H1 (cell line): ENCODE measurements around the gene PRKAR1B. TPM values are rescaled to one million over a fixed set of nuclear protein-coding genes. Genes with fewer than 3 reads are reported as not detected.
A peak's percentile ranks its signal among the peaks of the same experiment; 100 is the strongest.

Experiments
- CTCF ChIA-PET: fragments of 300-600 bp; sonication (Branson Sonifier 250); formaldehyde crosslinking; loops from one replicate; lab custom pipeline; 2021; ENCODE audit not compliant: partially characterized antibody; lab: Charles Lee
- POLR2A ChIA-PET: fragments of 300-600 bp; sonication (Branson Sonifier 250); formaldehyde crosslinking; loops from one replicate; lab custom pipeline; 2021; ENCODE audit warnings: inconsistent platforms; ENCODE audit not compliant: partially characterized antibody; lab: Charles Lee
- DNase-seq, 2 experiments: peaks; one replicate each; pipeline versions ENCODE4 v3.0.0 to v3.0.0-alpha.2; 2010 to 2022; ENCODE audit warnings: low spot score in 2 of 2, low read depth in 1 of 2, mixed read lengths in 1 of 2
- FAIRE-seq: peaks from 2 replicates; lab custom pipeline; 2011; peaks lifted over from hg19 to GRCh38; lab: Jason Lieb, UNC
- H2AFZ ChIP-seq: 2 replicates; pipeline ENCODE4 v1.8.1; 2012; ENCODE audit warnings: low read length, inconsistent platforms
- H2AK5ac ChIP-seq: 2 replicates; pipeline ENCODE4 v1.6.1; 2013; ENCODE audit warnings: low read depth, low read length
- H2BK120ac ChIP-seq: replicated peaks from 2 replicates; pipeline ENCODE3; 2013; ENCODE audit warnings: low read depth, low read length, inconsistent platforms
- H2BK12ac ChIP-seq: 2 replicates; pipeline ENCODE4 v1.6.1; 2013; ENCODE audit warnings: low read depth, low read length
- H2BK15ac ChIP-seq: 2 replicates; pipeline ENCODE4 v1.6.1; 2013; ENCODE audit warnings: low read length
- H2BK20ac ChIP-seq: 2 replicates; pipeline ENCODE4 v1.6.1; 2013; ENCODE audit warnings: low read length
- H2BK5ac ChIP-seq: 2 replicates; pipeline ENCODE4 v1.6.1; 2013; ENCODE audit warnings: low read depth, low read length
- H3K14ac ChIP-seq: 2 replicates; pipeline ENCODE4 v1.6.1; 2013; ENCODE audit warnings: inconsistent platforms; ENCODE audit not compliant: insufficient read length
- H3K18ac ChIP-seq: 2 replicates; pipeline ENCODE4 v1.6.1; 2013; ENCODE audit warnings: low read length; ENCODE audit errors: extremely low read depth
- H3K23ac ChIP-seq: 2 replicates; pipeline ENCODE4 v1.6.1; 2013; ENCODE audit warnings: inconsistent platforms; ENCODE audit not compliant: insufficient read length
- H3K23me2 ChIP-seq: 2 replicates; pipeline ENCODE4 v1.6.1; 2013; ENCODE audit warnings: low read depth, low read length
- H3K27ac ChIP-seq: 2 replicates; pipeline ENCODE4 v1.6.1; 2011; ENCODE audit warnings: low read depth, low read length, inconsistent platforms
- H3K27me3 ChIP-seq, 4 experiments: replicated peaks in 1 of 4; 1 replicate in 1 of 4; 2 replicates in 3 of 4; pipeline versions ENCODE4 v1.6.1 to v1.8.1; 2011 to 2013; ENCODE audit warnings: low read length in 3 of 4, mild to moderate bottlenecking in 3 of 4, inconsistent platforms in 2 of 4, mixed read lengths in 2 of 4, moderate library complexity in 1 of 4; ENCODE audit not compliant: control insufficient read depth in 3 of 4, insufficient read depth in 3 of 4; ENCODE audit errors: extremely low read depth in 1 of 4
- H3K36me3 ChIP-seq, 4 experiments: 2 replicates each; pipeline versions ENCODE4 v1.6.1 to v1.8.1; 2011 to 2013; ENCODE audit warnings: mild to moderate bottlenecking in 4 of 4, low read length in 3 of 4, moderate library complexity in 2 of 4, control low read depth in 1 of 4, inconsistent platforms in 1 of 4; ENCODE audit not compliant: insufficient read depth in 4 of 4, control insufficient read depth in 2 of 4
- H3K4ac ChIP-seq: replicated peaks from 2 replicates; pipeline ENCODE3; 2013; ENCODE audit warnings: low read length, low read depth, mixed read lengths, inconsistent platforms; ENCODE audit not compliant: insufficient read length
- H3K4me1 ChIP-seq, 4 experiments: replicated peaks in 1 of 4; 1 replicate in 1 of 4; 2 replicates in 3 of 4; pipeline versions ENCODE4 v1.6.1 to v1.8.1; 2011 to 2013; ENCODE audit warnings: low read length in 3 of 4, inconsistent platforms in 2 of 4, mixed read lengths in 1 of 4; ENCODE audit not compliant: insufficient read depth in 4 of 4, control insufficient read depth in 3 of 4
- H3K4me2 ChIP-seq, 2 experiments: 2 replicates each; pipeline versions ENCODE4 v1.6.1 to v1.8.1; 2011 to 2013; ENCODE audit warnings: low read depth in 2 of 2, low read length in 2 of 2, control low read depth in 1 of 2, inconsistent platforms in 1 of 2, mild to moderate bottlenecking in 1 of 2; ENCODE audit not compliant: insufficient read depth in 1 of 2
- H3K4me3 ChIP-seq, 4 experiments: fragments of 200-600, 300-600 bp in 1 of 4; sonication (generic), shearing (Covaris generic), sonication (Bioruptor Twin) in 1 of 4; 2 replicates each; pipeline versions ENCODE4 v1.5.1 to v1.8.1; 2011 to 2016; ENCODE audit warnings: low read length in 4 of 4, low read depth in 3 of 4, control low read depth in 2 of 4, inconsistent platforms in 2 of 4, mild to moderate bottlenecking in 2 of 4, mixed read lengths in 1 of 4, moderate library complexity in 1 of 4; ENCODE audit not compliant: insufficient read depth in 2 of 4; ENCODE audit errors: extremely low read depth in 1 of 4
- H3K56ac ChIP-seq: replicated peaks from 2 replicates; pipeline ENCODE3; 2013; ENCODE audit warnings: low read depth, mild to moderate bottlenecking, mixed read lengths, low read length, inconsistent platforms; ENCODE audit not compliant: insufficient read length
- H3K79me1 ChIP-seq: 2 replicates; pipeline ENCODE4 v1.6.1; 2013; ENCODE audit warnings: low read depth, low read length, control low read depth
- H3K79me2 ChIP-seq, 2 experiments: 2 replicates each; pipeline versions ENCODE4 v1.6.1 to v1.8.1; 2012 to 2013; ENCODE audit warnings: low read length in 2 of 2, mild to moderate bottlenecking in 2 of 2, inconsistent platforms in 1 of 2; ENCODE audit not compliant: insufficient read depth in 2 of 2, control insufficient read depth in 1 of 2
- H3K9ac ChIP-seq, 4 experiments: replicated peaks in 1 of 4; 1 replicate in 1 of 4; 2 replicates in 3 of 4; pipeline versions ENCODE4 v1.6.1 to v1.8.1; 2011 to 2013; ENCODE audit warnings: low read depth in 3 of 4, low read length in 3 of 4, control low read depth in 2 of 4, mild to moderate bottlenecking in 2 of 4, moderate library complexity in 2 of 4, inconsistent platforms in 1 of 4; ENCODE audit errors: extremely low read depth in 1 of 4
- H3K9me3 ChIP-seq, 2 experiments: 2 replicates each; pipeline versions ENCODE4 v1.6.1 to v1.8.1; 2012 to 2013; ENCODE audit warnings: mild to moderate bottlenecking in 2 of 2, moderate library complexity in 2 of 2, control low read depth in 1 of 2, inconsistent platforms in 1 of 2, low read depth in 1 of 2, low read length in 1 of 2, mixed read lengths in 1 of 2; ENCODE audit not compliant: insufficient read depth in 2 of 2
- H4K20me1 ChIP-seq, 2 experiments: replicated peaks in 1 of 2; 2 replicates each; pipeline versions ENCODE3 to v1.8.1; 2011 to 2013; ENCODE audit warnings: inconsistent platforms in 2 of 2, low read length in 2 of 2, mild to moderate bottlenecking in 1 of 2; ENCODE audit not compliant: insufficient read depth in 2 of 2, control insufficient read depth in 1 of 2
- H4K5ac ChIP-seq: 2 replicates; pipeline ENCODE4 v1.6.1; 2013; ENCODE audit warnings: low read length, low read depth, mixed read lengths, inconsistent platforms; ENCODE audit not compliant: insufficient read length
- H4K8ac ChIP-seq: 2 replicates; pipeline ENCODE4 v1.8.0; 2013; ENCODE audit warnings: mild to moderate bottlenecking, moderate library complexity, low read length, inconsistent platforms; ENCODE audit not compliant: insufficient read depth; ENCODE audit errors: extremely low read depth
- H4K91ac ChIP-seq: replicated peaks from 2 replicates; pipeline ENCODE3; 2013; ENCODE audit warnings: low read length, mixed read lengths, inconsistent platforms; ENCODE audit not compliant: insufficient read length
- E2F6 ChIP-seq: IDR thresholded peaks from 2 replicates; pipeline ENCODE4 v1.6.1; 2012; ENCODE audit warnings: inconsistent platforms
- NANOG ChIP-seq: IDR thresholded peaks from 2 replicates; pipeline ENCODE4 v1.6.1; 2011; ENCODE audit warnings: low read length, low read depth, mild to moderate bottlenecking, inconsistent platforms; ENCODE audit not compliant: insufficient read depth, poor library complexity, severe bottlenecking
- SUZ12 ChIP-seq: fragments of 200-600 bp; sonication (generic); IDR thresholded peaks from 2 replicates; pipeline ENCODE4 v1.6.1; 2012; ENCODE audit warnings: mild to moderate bottlenecking, inconsistent platforms, low read length, moderate library complexity, mixed read lengths
- WGBS, 2 experiments: shearing (Covaris generic) in 1 of 2; methylation state at CpG; one replicate each; pipeline versions ENCODE4 v1.1.6 to v1.1.7; 2013 to 2015; ENCODE audit warnings: low lambda C conversion rate in 2 of 2, mixed read lengths in 2 of 2, inconsistent platforms in 1 of 2, low coverage in 1 of 2, missing lambda C conversion rate in 1 of 2; ENCODE audit not compliant: insufficient replicate concordance in 2 of 2, insufficient coverage in 1 of 2, insufficient read length in 1 of 2; ENCODE audit errors: extremely low coverage in 1 of 2, missing lambda C conversion rate in 1 of 2; 5-methylcytosine and 5-hydroxymethylcytosine counted together
- polyA plus RNA-seq, 7 experiments: library from polyadenylated mRNA; depleted of rRNA in 3 of 7; stranded (reverse) in 5 of 7; unstranded in 2 of 7; fragments of >200 nt in 5 of 7; fragments of 200-250 nt in 2 of 7; gene quantifications; 1 replicate in 5 of 7; 2 replicates in 1 of 7; 4 replicates in 1 of 7; pipeline versions ENCODE4 v1.2.1 to v1.2.3, GENCODE V29; 2011 to 2013; ENCODE audit warnings: missing spikeins in 2 of 7, mixed read lengths in 2 of 7
- total RNA-seq: library from RNA; stranded (reverse); fragmentation: NEBNext Ultra II Directional; extraction: Animal tissue kit (Norgen Biotek cat#: 25700); gene quantifications from 2 replicates; pipeline ENCODE4 v1.2.1, GENCODE V29; 2021
- TF ChIP-seq, protein P1 (sequence below): IDR thresholded peaks from 2 replicates; pipeline ENCODE4 v1.6.1; 2011; ENCODE audit warnings: low read depth, mild to moderate bottlenecking, low read length; ENCODE audit not compliant: insufficient read depth

The PRKAR1B gene
- total and polyA plus RNA-seq, 2 of the 8 experiments (the other 6 are each of a cell fraction or from before 2014, with no cell fraction given), result 12.3 to 55.7 TPM

DNA sequence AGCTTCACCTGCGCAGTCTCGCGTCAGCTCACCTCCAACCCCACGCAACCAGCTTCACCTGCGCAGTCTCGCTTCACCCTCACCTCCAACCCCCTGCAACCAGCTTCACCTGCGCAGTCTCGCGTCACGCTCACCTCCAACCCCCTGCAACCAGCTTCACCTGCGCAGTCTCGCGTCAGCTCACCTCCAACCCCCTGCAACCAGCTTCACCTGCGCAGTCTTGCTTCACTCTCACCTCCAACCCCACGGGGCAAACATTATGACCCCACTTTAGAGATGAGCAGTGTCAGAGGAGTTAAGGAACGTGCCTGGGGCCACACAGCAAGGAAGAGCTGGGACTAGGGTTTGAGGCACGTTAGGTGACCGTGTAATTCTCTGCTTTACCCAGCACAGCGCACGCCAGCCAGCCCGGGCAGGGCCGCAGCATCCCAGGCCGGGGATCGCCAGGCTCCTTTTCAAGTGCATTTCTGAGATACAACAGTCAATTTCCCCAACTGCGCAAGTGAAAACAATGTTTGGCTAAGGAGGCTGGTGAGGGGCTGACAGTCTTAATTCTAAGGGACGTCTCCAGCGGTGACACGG is 184.9 kb downstream of the PRKAR1B start:
- peak overlapping the region; percentile 38; the same call in 1 of the 2 replicates for H4K8ac ChIP-seq
- no peak overlapping the region for H2BK120ac ChIP-seq
- no peak overlapping the region for H3K9ac ChIP-seq
- 90% methylated on average over 28 of the region's 28 CpGs; no CpG with 5 or more reads in 1 of the 2 experiments for WGBS, 2 experiments
- H3K27ac ChIP-seq, result no peak overlapping the region
- no peaks in the 10 kb centered on the region for H3K79me1 ChIP-seq
- DNase-seq, result no peak
- ChIA-PET POLR2A (interaction anchor here (0.8 to 2.4 kb wide), 3 partner anchors 11 to 24 kb away, joined by 3 to 6 read pairs (median 4); no protein-coding TSS in a partner anchor), CTCF (interaction anchor here (0.7 to 1.2 kb wide), 3 partner anchors 123 to 246 kb away, joined by 3 to 6 read pairs (median 3); no protein-coding TSS in a partner anchor)
- H3K4ac ChIP-seq, result no peak overlapping the region
- H2BK20ac ChIP-seq, result peak overlapping the region; percentile 72; the same call in 1 of the 2 replicates
- FAIRE-seq, result no peak
- H3K23me2 ChIP-seq, result no peaks in the 10 kb centered on the region
- H2BK5ac ChIP-seq, result peak overlapping the region; percentile 20; the same call in 1 of the 2 replicates
- no peaks in the 10 kb centered on the region for H3K79me2 ChIP-seq
- H3K23ac ChIP-seq, result no peak overlapping the region
- H3K4me3 ChIP-seq, result no peak overlapping the region
- H4K20me1 ChIP-seq, result no peaks in the 10 kb centered on the region
- peak overlapping the region; percentile 50; the same call in 1 of the 2 replicates for H2BK12ac ChIP-seq
- TF ChIP-seq NANOG (no peak), E2F6 (no peak), SUZ12 (no peak)
- TF ChIP-seq, protein P1, sequence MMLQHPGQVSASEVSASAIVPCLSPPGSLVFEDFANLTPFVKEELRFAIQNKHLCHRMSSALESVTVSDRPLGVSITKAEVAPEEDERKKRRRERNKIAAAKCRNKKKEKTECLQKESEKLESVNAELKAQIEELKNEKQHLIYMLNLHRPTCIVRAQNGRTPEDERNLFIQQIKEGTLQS, result no peak
- H3K9me3 ChIP-seq, result peaks cover 0 to 3% of the 10 kb centered on the region in 2 experiments; a peak in 1 of 4 replicates
- H4K91ac ChIP-seq, result no peak overlapping the region
- 0 out of 2 replicates have a peak overlapping the region, but pooled peaks have one; percentile 53 for H2AK5ac ChIP-seq
- H3K56ac ChIP-seq, result no peak overlapping the region
- peaks cover 0 to 15% (median 10%) of the 10 kb centered on the region in 4 experiments; a peak in 5 of 7 replicates for H3K4me1 ChIP-seq
- no peak overlapping the region for H4K5ac ChIP-seq
- no peak overlapping the region for H2AFZ ChIP-seq
- no peak overlapping the region for H3K14ac ChIP-seq
- peaks cover 0 to 3% (median 0%) of the 10 kb centered on the region in 4 experiments; a peak in 1 of 7 replicates for H3K27me3 ChIP-seq
- H2BK15ac ChIP-seq, result peak overlapping the region; percentile 81; the same call in 1 of the 2 replicates
- H3K18ac ChIP-seq, result no peak overlapping the region
- no peaks in the 10 kb centered on the region for H3K36me3 ChIP-seq
- no peak overlapping the region for H3K4me2 ChIP-seq
